K562 (cell line): ENCODE results near the gene TACC3. TPM values are rescaled to one million over a fixed set of nuclear protein-coding genes. Genes with fewer than 3 reads are reported as not detected.

Experiments
- KLF13 ChIP-seq: fragments of 450-650 bp; IDR thresholded peaks from 2 replicates; pipeline ENCODE4 v1.6.1; 2016; ENCODE audit warnings: missing genetic modification characterization, low read depth, mild to moderate bottlenecking, missing compliant biosample characterization, moderate library complexity, borderline replicate concordance
- POLR2G ChIP-seq: fragments of 200-400 bp; formaldehyde crosslinking; IDR thresholded peaks from 2 replicates; pipeline ENCODE4 v1.6.1; 2017; ENCODE audit warnings: low read depth, mild to moderate bottlenecking, antibody characterized with exemption, low read length, moderate library complexity
- RBFOX2 ChIP-seq: fragments of 200-400 bp; formaldehyde crosslinking; IDR thresholded peaks from 2 replicates; pipeline ENCODE4 v1.6.1; 2017; ENCODE audit warnings: low read depth, mild to moderate bottlenecking, low read length, moderate library complexity
- SMC3 ChIP-seq: conservative IDR thresholded peaks from 2 replicates; pipeline ENCODE4 v1.6.1; 2011; ENCODE audit warnings: low read depth, low read length, improper control_type of control experiment; ENCODE audit not compliant: insufficient read depth
- SRSF1 ChIP-seq: fragments of 200-400 bp; formaldehyde crosslinking; IDR thresholded peaks from 2 replicates; pipeline ENCODE4 v1.6.1; 2017; ENCODE audit warnings: mild to moderate bottlenecking, low read depth, low read length, moderate library complexity
- ZNF197 ChIP-seq: fragments of 200-800 bp; sonication (Bioruptor generic); IDR thresholded peaks from 2 replicates; pipeline ENCODE4 v1.6.1; 2016; ENCODE audit warnings: low read depth, missing genetic modification characterization, missing compliant biosample characterization
- polyA plus RNA-seq, 8 experiments: library from polyadenylated mRNA; depleted of rRNA in 4 of 8; stranded (reverse) in 5 of 8; unstranded in 3 of 8; fragments of >200 nt; fragmentation: Nextera tagmentation in 2 of 8; fragmentation: Illumina TruSeq in 1 of 8; extraction: Ambion mirVana in 2 of 8; extraction: Trizol in 1 of 8; gene quantifications; 2 replicates each; pipeline versions ENCODE4 v1.2.1 to v1.2.3, GENCODE V29; 2011 to 2014; ENCODE audit warnings: inconsistent platforms in 1 of 8, missing spikeins in 1 of 8
- total RNA-seq, 7 experiments: library from RNA; depleted of rRNA in 6 of 7; stranded (reverse); fragments of >200 nt in 6 of 7; fragmentation: Illumina TruSeq in 2 of 7; extraction: Trizol in 2 of 7; gene quantifications; 2 replicates each; pipeline versions ENCODE4 v1.2.1 to v1.2.3, GENCODE V29; 2011 to 2021; ENCODE audit warnings: low replicate concordance in 1 of 7
- TF ChIP-seq, protein P1 (sequence below): sonication (generic); formaldehyde crosslinking; IDR thresholded peaks from 2 replicates; pipeline ENCODE4 v1.8.1; 2023; ENCODE audit warnings: mild to moderate bottlenecking, missing genetic modification reagents
- TF ChIP-seq, protein P2 (sequence below): fragments of 250-450 bp; sonication (Bioruptor Pico); IDR thresholded peaks from 2 replicates; pipeline ENCODE4 v1.8.0; 2022; ENCODE audit warnings: moderate library complexity, mild to moderate bottlenecking, inconsistent platforms

Gene TACC3
- total and polyA plus RNA-seq, 9 of the 15 experiments (the other 6 are each of a cell fraction or from before 2014, with no cell fraction given): 1.9 to 122 (median 55.6) TPM

DNA sequence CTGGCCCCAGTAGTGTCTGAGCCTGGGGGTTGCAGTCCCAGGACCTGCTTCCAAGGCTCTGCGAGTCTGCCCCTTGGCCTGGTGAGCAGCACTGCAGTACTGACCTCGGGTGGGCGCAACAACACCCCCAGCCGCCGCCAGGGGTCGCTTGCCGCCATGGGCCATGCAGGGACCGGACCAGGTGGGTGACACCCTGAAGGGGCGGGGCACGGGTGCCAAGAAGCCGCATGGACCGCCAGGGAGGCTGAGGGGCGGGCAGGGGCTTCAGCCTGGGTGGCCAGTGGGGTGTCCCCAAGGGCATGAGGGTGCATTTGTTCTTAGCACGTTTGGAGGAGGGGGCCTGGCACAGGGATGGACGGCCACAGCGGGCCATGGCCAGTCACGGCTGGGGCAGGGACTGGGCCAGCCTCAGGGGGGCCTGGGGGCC is 25.0 kb downstream of the TACC3 start (continued):
- 0 out of 2 replicates have a peak, but pooled peaks have one; percentile 42 for TF ChIP-seq KLF13 (tag)
- TF ChIP-seq, protein P1, sequence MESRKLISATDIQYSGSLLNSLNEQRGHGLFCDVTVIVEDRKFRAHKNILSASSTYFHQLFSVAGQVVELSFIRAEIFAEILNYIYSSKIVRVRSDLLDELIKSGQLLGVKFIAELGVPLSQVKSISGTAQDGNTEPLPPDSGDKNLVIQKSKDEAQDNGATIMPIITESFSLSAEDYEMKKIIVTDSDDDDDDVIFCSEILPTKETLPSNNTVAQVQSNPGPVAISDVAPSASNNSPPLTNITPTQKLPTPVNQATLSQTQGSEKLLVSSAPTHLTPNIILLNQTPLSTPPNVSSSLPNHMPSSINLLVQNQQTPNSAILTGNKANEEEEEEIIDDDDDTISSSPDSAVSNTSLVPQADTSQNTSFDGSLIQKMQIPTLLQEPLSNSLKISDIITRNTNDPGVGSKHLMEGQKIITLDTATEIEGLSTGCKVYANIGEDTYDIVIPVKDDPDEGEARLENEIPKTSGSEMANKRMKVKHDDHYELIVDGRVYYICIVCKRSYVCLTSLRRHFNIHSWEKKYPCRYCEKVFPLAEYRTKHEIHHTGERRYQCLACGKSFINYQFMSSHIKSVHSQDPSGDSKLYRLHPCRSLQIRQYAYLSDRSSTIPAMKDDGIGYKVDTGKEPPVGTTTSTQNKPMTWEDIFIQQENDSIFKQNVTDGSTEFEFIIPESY: peak; percentile 86
- TF ChIP-seq POLR2G: peak; percentile 74
- TF ChIP-seq RBFOX2: peak; percentile 49
- no peak for TF ChIP-seq SRSF1
- peak; percentile 96 for TF ChIP-seq SMC3
- TF ChIP-seq, protein P2, sequence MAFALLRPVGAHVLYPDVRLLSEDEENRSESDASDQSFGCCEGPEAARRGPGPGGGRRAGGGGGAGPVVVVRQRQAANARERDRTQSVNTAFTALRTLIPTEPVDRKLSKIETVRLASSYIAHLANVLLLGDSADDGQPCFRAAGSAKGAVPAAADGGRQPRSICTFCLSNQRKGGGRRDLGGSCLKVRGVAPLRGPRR: no peak
- no peak for TF ChIP-seq ZNF197
- TF ChIP-seq, all 486 proteins: peak for 42
